ENCODE results near the gene SMIM41.
A peak's percentile ranks its signal among the peaks of the same experiment; 100 is the strongest.

The SMIM41 gene

GRCh38 chr12:52063082-52063924 lies 16.2 kb upstream of the SMIM41 start:
- DNase-seq (ENCODE audit: low spot score), result no peak

GRCh38 chr12:52063981-52064649 lies 15.4 kb upstream of the SMIM41 start:
- no peak for DNase-seq (ENCODE audit: low spot score)

DNA sequence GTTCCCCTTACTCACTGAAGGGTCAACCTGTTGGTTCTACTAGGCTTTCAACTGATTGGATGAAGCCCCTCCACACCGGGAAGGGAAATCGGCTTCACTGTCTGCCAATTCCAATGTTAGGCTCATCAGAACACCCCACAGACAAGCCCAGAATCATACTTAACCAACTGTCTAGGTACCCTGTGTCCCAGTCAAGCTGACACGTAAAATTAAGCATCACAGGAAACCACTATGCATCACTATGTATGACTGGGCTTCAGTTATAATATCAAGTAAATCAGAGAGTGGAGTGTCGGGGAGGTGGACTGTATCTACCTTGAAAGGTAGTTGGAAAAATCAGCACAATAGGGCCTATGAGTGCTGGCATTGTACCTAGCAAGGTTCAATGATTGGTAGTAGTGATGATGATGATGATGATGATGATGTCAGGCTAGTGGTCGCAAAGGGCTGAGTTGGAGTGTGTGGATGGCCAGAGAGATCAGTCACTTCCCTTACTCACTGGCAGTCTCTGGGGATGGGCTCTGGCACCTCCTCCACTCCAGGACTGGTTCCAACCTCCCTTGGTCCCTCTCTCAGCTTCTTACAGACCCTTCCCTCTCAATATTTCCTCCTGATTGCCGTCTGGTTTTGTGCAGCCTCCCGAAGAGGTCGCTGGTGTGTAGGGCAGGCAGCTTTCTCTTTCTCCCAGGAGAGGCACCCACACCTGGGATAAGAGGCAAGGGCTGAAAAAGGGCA lies 13.0 kb upstream of the SMIM41 start:
- no peak for DNase-seq (ENCODE audit: low spot score)

DNA sequence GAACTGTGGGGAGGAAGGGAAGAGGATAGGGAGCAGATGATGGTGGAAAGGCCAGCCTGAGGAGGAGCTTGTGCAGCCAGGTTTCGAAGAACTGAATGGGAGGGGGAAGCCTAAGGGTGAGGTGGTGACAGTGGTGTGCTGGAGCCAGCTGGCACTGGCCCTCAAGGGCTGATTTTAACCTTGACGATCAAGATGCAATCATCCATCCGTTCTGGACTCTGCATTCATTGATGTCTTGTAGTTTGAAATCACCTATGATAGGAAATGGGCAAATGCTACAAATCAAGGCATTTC lies 12.5 kb upstream of the SMIM41 start:
- DNase-seq (ENCODE audit: low spot score), result no peak

DNA sequence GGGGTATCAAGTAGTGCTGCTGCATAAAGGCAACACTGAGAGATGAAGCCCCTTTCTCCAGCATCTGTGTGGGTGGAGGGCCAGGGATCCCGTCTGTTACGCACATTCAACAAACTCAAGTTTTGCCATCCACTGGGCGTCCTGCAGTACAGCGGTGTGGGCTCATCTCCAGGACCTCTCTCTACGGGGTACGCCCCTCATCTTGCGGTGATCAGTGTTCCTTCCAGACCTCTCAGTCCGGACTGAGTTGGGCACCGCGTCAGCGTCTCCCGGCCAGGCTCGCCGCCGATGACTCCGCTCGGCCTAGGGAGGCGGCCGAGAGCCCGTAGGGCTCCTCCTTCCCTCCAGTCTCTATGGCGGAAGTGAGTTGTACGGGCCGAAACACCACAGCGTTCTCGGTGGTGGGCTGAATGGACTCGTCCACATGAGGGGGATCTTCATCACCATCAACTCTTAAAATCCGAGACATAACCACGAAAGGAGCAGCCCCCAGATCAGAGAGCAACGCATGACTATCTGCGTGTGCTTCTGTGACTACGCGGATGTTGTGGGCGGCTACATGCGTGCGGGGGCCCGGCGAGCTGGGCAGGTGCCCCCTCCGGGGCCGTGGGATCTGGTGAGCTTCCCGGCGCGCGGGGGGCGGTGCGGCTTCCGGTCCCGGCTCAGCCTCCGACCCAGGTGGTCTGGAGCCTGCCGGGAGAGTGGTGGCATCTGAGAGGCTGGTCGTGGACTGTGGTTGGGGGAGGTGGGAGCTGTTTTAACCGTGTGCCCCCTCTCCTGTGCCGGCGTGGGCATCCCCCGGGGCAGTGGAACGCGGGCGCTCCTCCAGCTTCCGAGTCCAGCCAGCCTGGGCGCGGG lies 9.9 kb upstream of the SMIM41 start, which contains the start of gene ATG101:
Gene ATG101, plus strand, starts transcription at position 652 of the 858 bp plus-strand sequence. CDS start 3,673 bp downstream, outside the sequence.
- peak; percentile 93 for DNase-seq (ENCODE audit: low spot score)

- DNase-seq (ENCODE audit: low spot score), result no peak
Measured at GRCh38 chr12:52070185-52070925, 9.1 kb upstream of the SMIM41 start.

DNA sequence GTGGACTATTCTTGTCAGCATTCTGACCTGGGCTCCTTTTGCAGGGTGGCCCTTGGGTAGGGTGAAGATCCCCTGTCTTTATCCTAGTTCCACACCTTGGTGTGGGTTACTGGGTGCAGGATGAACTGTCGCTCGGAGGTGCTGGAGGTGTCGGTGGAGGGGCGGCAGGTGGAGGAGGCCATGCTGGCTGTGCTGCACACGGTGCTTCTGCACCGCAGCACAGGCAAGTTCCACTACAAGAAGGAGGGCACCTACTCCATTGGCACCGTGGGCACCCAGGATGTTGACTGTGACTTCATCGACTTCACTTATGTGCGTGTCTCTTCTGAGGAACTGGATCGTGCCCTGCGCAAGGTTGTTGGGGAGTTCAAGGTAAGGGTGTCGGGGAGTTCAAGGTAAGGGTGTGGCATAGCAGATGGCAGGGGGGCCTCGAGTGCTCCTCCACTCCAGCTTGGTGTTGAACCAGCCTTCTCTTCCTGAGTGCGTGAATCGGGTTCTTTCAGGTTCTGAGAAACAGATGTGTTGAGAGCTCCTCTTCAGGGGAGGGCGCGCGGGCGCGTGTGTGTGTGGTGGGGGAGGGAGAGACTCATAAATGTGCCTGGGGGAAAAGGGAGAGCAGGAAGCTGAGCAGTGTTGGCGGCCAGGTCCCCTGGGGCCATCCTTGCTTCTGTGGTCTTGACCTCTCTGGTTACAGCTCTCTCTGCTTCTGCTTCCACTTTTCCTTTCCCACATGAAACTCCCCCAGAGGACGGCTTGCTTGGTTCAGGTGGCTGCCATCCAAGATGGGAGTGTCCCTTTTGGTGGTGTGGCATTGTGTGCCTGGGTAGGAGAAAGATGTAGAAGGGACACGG lies 5.7 kb upstream of the SMIM41 start:
- no peak for DNase-seq (ENCODE audit: low spot score)

GRCh38 chr12:52074971-52075724 lies 4.4 kb upstream of the SMIM41 start:
- no peak for DNase-seq (ENCODE audit: low spot score)

DNA sequence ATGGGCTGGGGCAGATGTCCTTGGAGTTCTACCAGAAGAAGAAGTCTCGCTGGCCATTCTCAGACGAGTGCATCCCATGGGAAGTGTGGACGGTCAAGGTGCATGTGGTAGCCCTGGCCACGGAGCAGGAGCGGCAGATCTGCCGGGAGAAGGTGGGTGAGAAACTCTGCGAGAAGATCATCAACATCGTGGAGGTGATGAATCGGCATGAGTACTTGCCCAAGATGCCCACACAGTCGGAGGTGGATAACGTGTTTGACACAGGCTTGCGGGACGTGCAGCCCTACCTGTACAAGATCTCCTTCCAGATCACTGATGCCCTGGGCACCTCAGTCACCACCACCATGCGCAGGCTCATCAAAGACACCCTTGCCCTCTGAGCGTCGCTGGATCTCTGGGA lies 2.7 kb upstream of the SMIM41 start:
- DNase-seq (ENCODE audit: low spot score), result no peak

GRCh38 chr12:52078276-52078675 lies 1.2 kb upstream of the SMIM41 start:
- DNase-seq (ENCODE audit: low spot score), result no peak

DNA sequence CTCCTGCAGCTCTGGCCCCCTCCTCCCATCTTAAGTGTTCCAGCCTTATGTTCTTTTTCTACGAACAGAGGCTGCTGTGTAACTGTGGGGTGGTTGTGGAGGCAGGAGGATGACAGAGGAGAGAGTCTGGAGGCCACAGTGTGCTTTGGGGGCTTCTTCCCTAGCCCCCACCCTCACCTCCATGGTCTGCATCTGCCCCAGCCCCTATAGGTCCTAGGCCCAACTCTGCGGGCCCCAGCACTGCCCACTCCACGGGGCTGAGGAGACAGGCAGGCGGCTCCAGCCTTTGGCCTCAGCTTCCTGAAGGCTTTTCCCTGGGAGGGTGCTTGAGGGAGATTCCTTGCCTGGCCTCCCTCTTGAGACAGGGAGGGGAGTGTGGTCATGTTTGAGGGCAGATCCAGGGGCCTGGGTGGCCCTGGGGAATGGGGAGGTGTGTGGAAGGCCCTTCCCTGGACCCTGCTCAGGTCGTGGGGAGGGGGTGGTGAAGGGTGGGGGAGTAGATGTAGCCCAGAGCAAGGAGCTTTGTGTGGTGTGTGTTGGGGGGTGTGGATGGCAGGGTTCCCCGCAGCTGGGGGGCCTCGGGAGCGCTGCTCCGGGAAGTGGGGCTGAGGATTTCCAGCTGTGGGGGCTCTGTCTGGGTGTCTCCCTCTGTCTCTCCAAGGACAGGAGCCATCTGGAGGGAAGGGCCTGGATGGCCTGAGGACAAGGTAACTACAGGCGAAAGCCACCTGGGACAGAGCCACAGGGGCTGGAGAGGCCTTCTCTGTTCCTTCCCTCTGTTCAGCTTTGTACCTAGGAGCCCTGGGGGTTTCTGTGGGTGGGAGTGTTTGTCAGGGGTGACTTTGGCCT lies 1.1 kb downstream of the SMIM41 start:
- no peak for DNase-seq (ENCODE audit: low spot score)

- no peak for DNase-seq (ENCODE audit: low spot score)
Measured at GRCh38 chr12:52081263-52081733, 1.8 kb downstream of the SMIM41 start.

GRCh38 chr12:52082026-52082668 lies 2.6 kb downstream of the SMIM41 start:
- DNase-seq (ENCODE audit: low spot score), result no peak

DNA sequence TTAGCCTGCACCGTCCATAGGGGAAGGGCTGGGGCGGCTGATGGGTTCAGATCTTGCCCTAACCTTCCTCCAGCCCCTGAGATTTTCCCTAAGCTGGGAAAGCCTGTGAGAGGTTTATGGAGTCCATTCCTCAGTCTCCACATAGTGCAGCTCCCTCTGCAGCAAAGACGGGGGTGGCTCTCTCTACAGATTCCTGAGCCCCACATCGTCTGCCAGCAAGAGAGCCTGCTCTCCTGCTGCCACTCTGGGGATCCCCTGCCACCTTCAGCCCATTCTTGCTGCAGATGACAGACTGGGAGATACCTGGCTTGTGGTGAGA lies 3.1 kb downstream of the SMIM41 start:
- no peak for DNase-seq (ENCODE audit: low spot score)

GRCh38 chr12:52082988-52083637 lies 3.6 kb downstream of the SMIM41 start:
- DNase-seq (ENCODE audit: low spot score), result no peak

DNA sequence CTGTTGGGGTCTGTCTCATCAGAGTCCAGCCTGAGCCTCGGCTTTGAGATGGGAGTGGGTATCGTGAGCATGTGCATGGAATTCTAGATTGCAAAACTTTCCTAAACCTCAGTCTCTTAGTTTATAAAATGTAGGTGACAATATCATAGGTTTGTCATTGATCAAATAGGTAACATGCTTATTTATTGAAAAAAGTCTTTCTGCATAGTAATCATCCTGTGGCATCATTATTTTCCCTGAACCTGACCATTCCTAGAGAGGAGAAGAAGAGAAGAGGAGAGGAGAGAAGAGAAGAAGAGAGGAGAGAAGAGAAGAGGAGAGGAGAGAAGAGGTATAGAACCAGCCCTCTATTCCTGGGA lies 4.1 kb downstream of the SMIM41 start:
- no peak for DNase-seq (ENCODE audit: low spot score)

DNA sequence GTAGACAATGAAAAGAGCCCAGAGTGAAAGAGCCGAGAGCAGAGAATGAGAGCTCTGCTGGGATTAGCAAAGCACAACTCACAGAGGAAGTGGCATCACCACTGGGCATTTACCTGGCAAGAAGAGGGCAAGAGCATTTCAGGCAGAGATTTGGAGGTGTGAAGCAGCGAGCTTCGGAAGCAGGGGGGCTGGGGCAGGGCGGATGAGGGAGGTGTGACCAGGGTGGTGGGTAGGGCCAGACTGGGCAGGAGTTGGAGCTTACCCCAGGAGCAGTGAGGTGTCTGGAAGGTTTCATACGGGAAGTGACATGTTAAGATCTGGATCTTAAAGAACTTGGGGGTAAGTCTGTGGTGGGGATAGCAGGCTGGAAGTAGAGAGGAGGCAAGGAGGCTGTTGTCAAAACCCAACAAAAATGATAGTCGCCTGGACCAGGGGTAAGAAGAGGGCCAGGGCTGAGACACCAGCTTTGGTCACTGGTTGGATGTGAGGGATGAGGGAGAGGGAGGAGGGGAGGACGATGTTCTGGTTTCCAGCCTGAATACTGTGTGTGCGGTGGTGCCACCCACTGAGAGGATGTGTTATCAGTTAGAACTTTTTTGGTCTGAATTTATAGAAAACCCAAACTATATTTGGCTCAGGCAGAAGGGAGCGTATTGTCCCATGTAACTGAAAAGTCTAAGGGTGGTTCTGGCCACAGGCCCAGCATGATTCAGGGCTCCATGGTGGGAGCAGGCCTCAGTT lies 5.2 kb downstream of the SMIM41 start:
- DNase-seq (ENCODE audit: low spot score), result no peak
